ENCODE data around the gene PPP6R1. TPM values are rescaled to one million over a fixed set of nuclear protein-coding genes. Genes with fewer than 3 reads are reported as not detected.

PPP6R1 gene
- total RNA-seq, 1 donor from 2014 or later = 71.5 TPM

- no peak overlapping the region for H3K27ac Mint-ChIP-seq
- peaks cover 7% of the 10 kb centered on the region for H3K36me3 Mint-ChIP-seq
- H3K9me3 Mint-ChIP-seq = no peaks in the 10 kb centered on the region
- H3K27me3 Mint-ChIP-seq = no peaks in the 10 kb centered on the region
- TF ChIP-seq CTCF (conservative IDR thresholded peaks at IDR 0.05) = no peak
- H3K4me3 Mint-ChIP-seq = peak overlapping the region; percentile 99
- DNase-seq (ENCODE audit: extremely low spot score, unreplicated experiment) = no peak
- peaks cover 24% of the 10 kb centered on the region for H3K4me1 Mint-ChIP-seq (ENCODE audit: unreplicated experiment)
These were observed 19.7 kb upstream of the PPP6R1 start for GRCh38 chr19:55278391-55279135.

GRCh38 chr19:55277494-55277893 is 18.7 kb upstream of the PPP6R1 start:
- Mint-ChIP-seq H3K4me1 (ENCODE audit: unreplicated experiment) (peaks cover 22% of the 10 kb centered on the region), H3K27me3 (no peaks in the 10 kb centered on the region), H3K36me3 (peaks cover 7% of the 10 kb centered on the region), H3K27ac (no peak overlapping the region), H3K9me3 (no peaks in the 10 kb centered on the region), H3K4me3 (peak overlapping the region; percentile 63)
- TF ChIP-seq CTCF (conservative IDR thresholded peaks at IDR 0.05) = no peak
- no peak for DNase-seq (ENCODE audit: extremely low spot score, unreplicated experiment)

- no peaks in the 10 kb centered on the region for H3K9me3 Mint-ChIP-seq
- H3K27me3 Mint-ChIP-seq = no peaks in the 10 kb centered on the region
- H3K27ac Mint-ChIP-seq = no peak overlapping the region
- peaks cover 12% of the 10 kb centered on the region for H3K36me3 Mint-ChIP-seq
- no peak for TF ChIP-seq CTCF (conservative IDR thresholded peaks at IDR 0.05)
- no peak for DNase-seq (ENCODE audit: extremely low spot score, unreplicated experiment)
- peak overlapping the region; percentile 62 for H3K4me3 Mint-ChIP-seq
- H3K4me1 Mint-ChIP-seq (ENCODE audit: unreplicated experiment) = peaks cover 22% of the 10 kb centered on the region
These were observed 18.1 kb upstream of the PPP6R1 start for GRCh38 chr19:55276720-55277430.

- Mint-ChIP-seq H3K4me3 (peak overlapping the region; percentile 62), H3K27ac (no peak overlapping the region), H3K4me1 (ENCODE audit: unreplicated experiment) (peaks cover 17% of the 10 kb centered on the region), H3K36me3 (peaks cover 12% of the 10 kb centered on the region), H3K27me3 (no peaks in the 10 kb centered on the region), H3K9me3 (no peaks in the 10 kb centered on the region)
- no peak for TF ChIP-seq CTCF (conservative IDR thresholded peaks at IDR 0.05)
- DNase-seq (ENCODE audit: extremely low spot score, unreplicated experiment) = no peak
These were observed 17.3 kb upstream of the PPP6R1 start for GRCh38 chr19:55275851-55276719.

GRCh38 chr19:55273978-55274707 is 15.3 kb upstream of the PPP6R1 start:
- Mint-ChIP-seq H3K4me1 (ENCODE audit: unreplicated experiment) (peaks cover 7% of the 10 kb centered on the region), H3K27me3 (no peaks in the 10 kb centered on the region), H3K27ac (no peak overlapping the region), H3K36me3 (peaks cover 13% of the 10 kb centered on the region), H3K9me3 (no peaks in the 10 kb centered on the region), H3K4me3 (no peak overlapping the region)
- TF ChIP-seq CTCF (conservative IDR thresholded peaks at IDR 0.05) = no peak
- no peak for DNase-seq (ENCODE audit: extremely low spot score, unreplicated experiment)
